ENCODE measurements around the gene RAMAC.
A peak's percentile ranks its signal among the peaks of the same experiment; 100 is the strongest.
"Not testable (repeated sequence)": the region's sequence is repeated elsewhere in the genome, so short reads cannot be mapped to it uniquely, and the experiment has no call there.

Gene RAMAC

DNA sequence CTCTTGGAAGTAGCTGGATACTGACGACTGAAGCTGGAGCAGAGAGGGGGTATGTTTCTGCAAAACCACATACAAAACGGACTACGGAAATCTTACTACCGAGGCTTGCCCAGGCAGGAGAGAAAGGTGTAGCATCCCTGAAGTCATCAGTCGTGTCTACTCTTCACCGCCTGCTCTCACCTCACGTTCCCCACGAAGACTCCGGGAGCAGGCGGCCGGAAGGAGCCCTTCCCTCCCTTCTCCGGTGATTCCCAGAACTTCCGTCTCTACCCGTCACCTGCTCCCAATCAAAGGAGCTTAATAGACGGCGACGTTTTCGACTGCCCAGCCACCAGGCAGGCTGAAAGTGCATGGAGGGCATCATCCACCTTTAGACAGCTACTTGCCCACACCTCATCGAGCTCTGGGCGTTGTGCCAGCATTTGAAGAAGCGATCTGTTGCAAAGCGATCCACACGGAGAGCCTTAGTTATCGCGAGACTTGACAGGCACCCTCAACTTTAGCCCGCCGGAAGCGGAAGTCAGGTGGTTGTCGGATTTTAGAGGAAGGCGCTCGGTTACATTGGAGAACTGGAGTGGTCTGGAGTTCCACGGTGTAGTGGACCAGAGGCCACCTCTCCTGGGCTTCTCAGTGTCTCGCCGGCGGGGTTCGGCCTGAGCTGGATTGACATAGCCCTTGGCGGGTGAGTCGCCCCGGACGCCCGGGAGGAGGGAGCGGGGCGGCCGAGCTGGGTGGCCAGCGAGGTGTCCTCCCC is at the start of gene RAMAC:
TSS of gene RAMAC (plus strand) at position 523 of the 754 bp plus-strand sequence. CDS start 2,809 bp downstream, outside the sequence.
- peaks cover 15% of the 10 kb centered on the region for H3K36me3 ChIP-seq (ENCODE audit: control insufficient read depth, low read depth, low read length)
- no peaks in the 10 kb centered on the region for H3K9me3 ChIP-seq (ENCODE audit: control insufficient read depth, low read depth, low read length)
- peak within 1 kb of the TSS; percentile 99 for H3K4me3 ChIP-seq (ENCODE audit: low read length)
- no peak within 1 kb of the TSS for H3K27ac ChIP-seq (ENCODE audit: low read length)
- no peaks in the 10 kb centered on the region for H3K4me1 ChIP-seq (ENCODE audit: control insufficient read depth, low read depth, low read length)
- peaks cover 10% of the 10 kb centered on the region for H3K27me3 ChIP-seq (ENCODE audit: control insufficient read depth, insufficient read depth, low read length)
- H3K9ac ChIP-seq (ENCODE audit: low read length) = peak within 1 kb of the TSS; percentile 49

DNA sequence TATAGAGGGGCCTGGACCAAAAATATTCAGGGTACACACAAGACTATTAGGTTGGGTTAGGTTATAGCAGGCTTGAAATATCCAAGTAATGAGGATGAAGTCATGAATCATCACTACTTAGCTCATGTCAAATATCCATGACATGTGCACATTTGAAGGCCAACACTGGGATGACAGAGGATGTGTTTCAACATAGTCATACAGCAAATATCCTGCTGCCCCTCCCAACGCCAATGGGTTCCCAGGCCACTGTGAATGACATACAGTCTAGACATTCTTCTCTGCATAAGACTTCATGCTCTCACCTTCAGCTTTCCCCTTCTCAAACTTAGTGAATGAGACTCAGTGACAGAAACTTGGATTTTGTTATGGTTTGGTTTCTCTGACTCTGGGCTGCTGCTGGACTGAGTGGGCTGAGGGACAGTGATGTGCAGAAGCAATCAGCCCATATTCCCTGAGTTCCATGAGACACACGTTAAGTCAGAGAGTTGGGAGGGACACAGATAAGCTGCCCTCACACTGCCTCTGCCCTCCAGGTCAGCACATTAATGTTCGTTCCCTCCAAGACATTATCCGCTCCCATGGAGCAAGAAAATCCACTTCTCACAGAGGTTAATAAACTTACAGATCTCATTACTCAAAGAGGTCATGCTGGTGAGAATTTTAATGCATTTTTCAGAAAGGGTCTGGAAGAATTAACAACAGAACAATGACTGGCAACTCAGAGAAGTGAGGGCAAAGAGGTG is 48.9 kb upstream of the RAMAC start:
- Histone ChIP-seq H3K27me3 (ENCODE audit: control insufficient read depth, insufficient read depth, low read length) (no peaks in the 10 kb centered on the region), H3K9ac (ENCODE audit: low read length) (no peak overlapping the region), H3K9me3 (ENCODE audit: control insufficient read depth, low read depth, low read length) (no peaks in the 10 kb centered on the region), H3K36me3 (ENCODE audit: control insufficient read depth, low read depth, low read length) (no peaks in the 10 kb centered on the region), H3K27ac (ENCODE audit: low read length) (no peak overlapping the region), H3K4me1 (ENCODE audit: control insufficient read depth, low read depth, low read length) (no peaks in the 10 kb centered on the region), H3K4me3 (ENCODE audit: low read length) (no peak overlapping the region)

DNA sequence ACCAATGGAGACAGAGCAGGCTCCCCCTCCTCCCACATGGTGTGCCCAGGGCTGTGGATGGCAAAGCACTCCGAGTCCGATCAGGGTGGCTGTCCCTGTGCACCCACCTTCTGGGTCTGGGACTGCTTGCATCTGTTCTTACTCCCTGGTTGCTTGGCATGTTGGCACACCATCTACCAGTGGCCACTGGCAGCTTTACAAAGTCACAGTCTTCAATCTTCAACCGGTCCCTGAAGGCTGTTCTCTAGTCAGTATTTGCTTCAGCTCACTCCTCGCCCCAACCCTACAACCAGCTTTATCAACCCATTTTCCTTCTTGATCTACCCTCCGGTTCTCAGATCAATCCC is 48.3 kb upstream of the RAMAC start:
- H3K4me1 ChIP-seq (ENCODE audit: control insufficient read depth, low read depth, low read length) = no peaks in the 10 kb centered on the region
- no peaks in the 10 kb centered on the region for H3K9me3 ChIP-seq (ENCODE audit: control insufficient read depth, low read depth, low read length)
- H3K4me3 ChIP-seq (ENCODE audit: low read length) = no peak overlapping the region
- no peak overlapping the region for H3K9ac ChIP-seq (ENCODE audit: low read length)
- H3K36me3 ChIP-seq (ENCODE audit: control insufficient read depth, low read depth, low read length) = no peaks in the 10 kb centered on the region
- H3K27me3 ChIP-seq (ENCODE audit: control insufficient read depth, insufficient read depth, low read length) = no peaks in the 10 kb centered on the region
- no peak overlapping the region for H3K27ac ChIP-seq (ENCODE audit: low read length)

DNA sequence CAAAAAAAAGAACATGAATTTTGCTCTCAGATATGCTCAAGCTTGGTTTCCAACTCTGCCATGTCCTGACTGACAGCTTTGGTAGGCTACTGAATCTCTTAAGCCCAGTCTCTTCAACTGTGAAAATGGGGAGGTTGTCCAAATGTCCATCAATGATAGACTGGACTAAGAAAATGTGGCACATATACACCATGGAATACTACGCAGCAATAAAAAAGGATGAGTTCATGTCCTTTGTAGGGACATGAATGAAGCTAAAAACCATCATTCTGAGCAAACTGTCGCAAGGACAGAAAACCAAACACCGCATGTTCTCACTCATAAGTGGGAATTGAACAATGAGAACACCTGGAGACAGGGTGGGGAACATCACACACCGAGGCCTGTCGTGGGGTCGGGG is 46.3 kb upstream of the RAMAC start:
- H3K4me1 ChIP-seq (ENCODE audit: control insufficient read depth, low read depth, low read length); H3K9me3 ChIP-seq (ENCODE audit: control insufficient read depth, low read depth, low read length); H3K27me3 ChIP-seq (ENCODE audit: control insufficient read depth, insufficient read depth, low read length); H3K36me3 ChIP-seq (ENCODE audit: control insufficient read depth, low read depth, low read length); H3K4me3 ChIP-seq (ENCODE audit: low read length); H3K27ac ChIP-seq (ENCODE audit: low read length); H3K9ac ChIP-seq (ENCODE audit: low read length): not testable (repeated sequence)

DNA sequence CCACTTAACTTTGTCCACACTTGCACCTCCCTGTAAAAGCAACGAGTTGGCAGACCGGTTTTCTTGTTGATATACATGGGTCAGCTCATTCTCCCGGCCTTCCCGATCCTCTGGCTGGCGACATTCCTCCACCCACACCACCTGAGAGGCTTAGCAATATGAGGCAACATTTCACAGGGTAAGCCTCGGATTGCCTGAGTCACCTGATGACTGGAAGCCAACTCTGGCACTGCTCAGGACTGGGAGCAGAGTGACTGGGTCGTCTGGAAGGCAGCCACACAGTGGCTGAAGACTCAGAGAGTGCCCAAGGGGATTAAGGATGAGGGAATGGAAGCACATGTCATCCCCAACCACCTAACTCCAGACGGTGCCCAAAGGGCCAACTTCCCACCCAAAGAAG is 43.3 kb upstream of the RAMAC start:
- no peaks in the 10 kb centered on the region for H3K9me3 ChIP-seq (ENCODE audit: control insufficient read depth, low read depth, low read length)
- H3K27me3 ChIP-seq (ENCODE audit: control insufficient read depth, insufficient read depth, low read length) = no peaks in the 10 kb centered on the region
- H3K9ac ChIP-seq (ENCODE audit: low read length) = no peak overlapping the region
- no peaks in the 10 kb centered on the region for H3K4me1 ChIP-seq (ENCODE audit: control insufficient read depth, low read depth, low read length)
- H3K4me3 ChIP-seq (ENCODE audit: low read length) = no peak overlapping the region
- H3K27ac ChIP-seq (ENCODE audit: low read length) = no peak overlapping the region
- no peaks in the 10 kb centered on the region for H3K36me3 ChIP-seq (ENCODE audit: control insufficient read depth, low read depth, low read length)

DNA sequence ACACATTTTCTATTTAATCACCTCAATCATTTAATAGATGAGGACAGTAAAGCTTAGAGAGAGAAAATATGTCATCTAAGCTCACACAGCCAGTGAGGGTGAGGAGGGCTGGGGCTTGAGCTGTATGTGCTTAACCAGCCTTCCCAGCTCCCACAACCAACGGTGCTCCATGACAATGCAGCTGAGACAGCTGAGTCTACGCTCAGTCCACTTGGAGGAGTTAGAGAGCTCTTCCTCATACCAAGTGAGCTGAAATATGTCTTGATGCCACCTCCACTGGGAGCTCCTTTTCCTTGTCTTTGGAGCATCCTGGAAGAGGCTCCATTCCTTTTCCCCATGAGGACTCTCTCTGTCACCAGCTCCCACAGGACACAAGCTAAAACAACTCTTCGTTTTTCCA is 42.8 kb upstream of the RAMAC start:
- Histone ChIP-seq H3K27ac (ENCODE audit: low read length) (no peak overlapping the region), H3K36me3 (ENCODE audit: control insufficient read depth, low read depth, low read length) (no peaks in the 10 kb centered on the region), H3K4me3 (ENCODE audit: low read length) (no peak overlapping the region), H3K4me1 (ENCODE audit: control insufficient read depth, low read depth, low read length) (no peaks in the 10 kb centered on the region), H3K9ac (ENCODE audit: low read length) (no peak overlapping the region), H3K27me3 (ENCODE audit: control insufficient read depth, insufficient read depth, low read length) (no peaks in the 10 kb centered on the region), H3K9me3 (ENCODE audit: control insufficient read depth, low read depth, low read length) (no peaks in the 10 kb centered on the region)

DNA sequence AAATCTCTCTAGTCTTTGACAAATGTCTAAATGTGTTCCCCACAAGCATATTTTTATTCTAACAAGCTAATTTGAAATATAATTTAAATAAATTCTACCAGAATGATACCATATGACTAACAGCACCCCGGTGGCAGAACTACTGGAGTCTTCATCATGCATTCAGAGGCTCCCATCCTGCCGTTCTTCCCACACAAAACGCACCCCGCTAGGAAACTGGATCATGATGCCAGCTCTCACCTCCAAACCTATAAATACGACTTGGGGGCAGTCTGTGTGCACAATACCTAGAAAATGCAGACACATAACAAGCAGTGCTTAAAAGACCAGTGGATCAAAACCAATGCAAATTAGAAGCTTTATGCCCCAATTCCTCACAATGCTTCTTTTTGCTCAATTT is 42.0 kb upstream of the RAMAC start:
- Histone ChIP-seq H3K36me3 (ENCODE audit: control insufficient read depth, low read depth, low read length) (no peaks in the 10 kb centered on the region), H3K27ac (ENCODE audit: low read length) (no peak overlapping the region), H3K4me1 (ENCODE audit: control insufficient read depth, low read depth, low read length) (no peaks in the 10 kb centered on the region), H3K9me3 (ENCODE audit: control insufficient read depth, low read depth, low read length) (no peaks in the 10 kb centered on the region), H3K4me3 (ENCODE audit: low read length) (no peak overlapping the region), H3K9ac (ENCODE audit: low read length) (no peak overlapping the region), H3K27me3 (ENCODE audit: control insufficient read depth, insufficient read depth, low read length) (no peaks in the 10 kb centered on the region)

DNA sequence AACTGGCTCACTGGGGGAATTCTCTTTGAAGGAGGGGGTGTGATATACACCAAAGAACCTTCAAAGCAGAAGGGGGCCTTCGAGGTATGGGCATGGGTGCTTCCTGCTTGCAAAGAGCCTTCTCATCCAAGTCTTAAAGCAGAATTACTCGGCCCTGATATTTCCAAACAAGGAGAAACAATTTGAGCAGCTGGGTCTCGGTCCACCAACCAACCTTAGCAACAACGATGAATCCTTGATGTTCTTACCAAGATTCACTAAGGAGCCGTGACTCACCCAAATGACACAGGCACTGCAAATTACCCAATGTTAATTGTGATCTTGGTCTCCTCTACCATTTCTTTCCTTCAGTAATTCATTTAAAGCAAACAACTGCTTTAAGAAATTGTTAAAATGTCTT is 41.2 kb upstream of the RAMAC start:
- Histone ChIP-seq H3K4me3 (ENCODE audit: low read length) (no peak overlapping the region), H3K9ac (ENCODE audit: low read length) (no peak overlapping the region), H3K4me1 (ENCODE audit: control insufficient read depth, low read depth, low read length) (no peaks in the 10 kb centered on the region), H3K36me3 (ENCODE audit: control insufficient read depth, low read depth, low read length) (no peaks in the 10 kb centered on the region), H3K27ac (ENCODE audit: low read length) (no peak overlapping the region), H3K27me3 (ENCODE audit: control insufficient read depth, insufficient read depth, low read length) (no peaks in the 10 kb centered on the region), H3K9me3 (ENCODE audit: control insufficient read depth, low read depth, low read length) (no peaks in the 10 kb centered on the region)

DNA sequence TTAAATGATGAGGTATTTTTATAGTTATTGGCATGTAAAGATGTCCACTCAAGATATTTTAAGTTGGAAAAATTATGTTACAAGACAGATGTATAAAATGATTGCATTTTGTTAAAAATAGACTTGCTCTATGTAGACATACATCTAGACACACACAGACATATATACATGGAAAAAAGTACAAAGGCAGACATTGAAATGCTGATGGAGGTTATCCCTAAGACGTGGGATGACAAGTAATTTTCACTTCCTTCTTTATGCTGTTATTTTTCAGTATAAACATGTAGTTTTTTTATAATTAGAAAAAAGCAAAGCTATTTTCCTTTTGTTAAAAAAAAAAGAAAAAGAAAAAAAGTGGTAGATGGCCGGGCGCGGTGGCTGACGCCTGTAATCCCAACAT is 40.7 kb upstream of the RAMAC start:
- H3K36me3 ChIP-seq (ENCODE audit: control insufficient read depth, low read depth, low read length) = no peaks in the 10 kb centered on the region
- no peaks in the 10 kb centered on the region for H3K9me3 ChIP-seq (ENCODE audit: control insufficient read depth, low read depth, low read length)
- no peak overlapping the region for H3K4me3 ChIP-seq (ENCODE audit: low read length)
- no peak overlapping the region for H3K9ac ChIP-seq (ENCODE audit: low read length)
- no peaks in the 10 kb centered on the region for H3K4me1 ChIP-seq (ENCODE audit: control insufficient read depth, low read depth, low read length)
- no peak overlapping the region for H3K27ac ChIP-seq (ENCODE audit: low read length)
- peaks cover 2% of the 10 kb centered on the region for H3K27me3 ChIP-seq (ENCODE audit: control insufficient read depth, insufficient read depth, low read length)

DNA sequence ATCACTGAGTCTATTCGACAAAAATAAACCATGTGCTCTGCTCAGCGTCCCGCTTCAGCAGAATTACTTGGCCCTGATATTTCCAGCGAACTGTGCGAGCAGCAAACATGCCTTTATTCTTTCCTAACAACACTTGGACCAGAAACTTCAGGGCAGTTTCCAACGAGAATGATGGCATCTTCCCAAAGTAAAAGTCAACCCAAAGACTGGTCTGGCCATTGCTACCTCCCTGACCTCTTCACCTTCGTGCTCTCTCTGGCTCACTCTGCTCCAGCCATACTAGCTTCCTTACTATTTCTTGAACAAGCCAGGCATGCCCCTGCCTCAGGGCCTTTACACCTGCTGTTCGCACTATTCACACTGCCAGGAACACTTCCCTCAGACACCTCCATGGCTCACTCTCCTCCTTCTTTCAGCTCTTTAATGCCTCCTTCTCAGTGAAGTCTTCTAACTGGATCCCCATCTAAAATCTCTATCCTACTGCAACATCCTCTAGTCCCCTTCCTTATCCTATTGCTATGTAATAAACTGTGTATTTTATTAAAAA is 39.8 kb upstream of the RAMAC start:
- Histone ChIP-seq H3K27me3 (ENCODE audit: control insufficient read depth, insufficient read depth, low read length) (peaks cover 11% of the 10 kb centered on the region), H3K4me3 (ENCODE audit: low read length) (no peak overlapping the region), H3K27ac (ENCODE audit: low read length) (no peak overlapping the region), H3K9me3 (ENCODE audit: control insufficient read depth, low read depth, low read length) (no peaks in the 10 kb centered on the region), H3K36me3 (ENCODE audit: control insufficient read depth, low read depth, low read length) (no peaks in the 10 kb centered on the region), H3K4me1 (ENCODE audit: control insufficient read depth, low read depth, low read length) (no peaks in the 10 kb centered on the region), H3K9ac (ENCODE audit: low read length) (no peak overlapping the region)

DNA sequence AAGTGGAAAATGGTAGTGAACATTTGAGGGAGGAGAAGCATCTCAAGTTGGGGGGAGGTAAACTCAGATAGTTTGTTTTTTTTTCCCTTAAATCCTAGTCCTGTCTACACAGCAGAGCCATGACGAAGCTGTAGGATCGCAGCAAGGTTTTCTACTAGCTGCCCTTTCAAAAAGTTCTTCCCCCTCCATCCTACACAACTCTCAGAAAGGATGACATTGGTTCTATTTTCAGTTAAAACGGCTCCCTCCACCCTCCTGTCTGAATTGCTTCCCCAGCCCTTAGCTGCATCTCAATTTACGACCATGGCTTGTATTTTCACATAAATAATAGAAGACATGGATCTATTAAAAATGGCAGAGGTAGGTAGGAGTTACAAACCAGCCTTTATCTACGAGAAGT is 35.7 kb upstream of the RAMAC start:
- no peak overlapping the region for H3K4me3 ChIP-seq (ENCODE audit: low read length)
- H3K9me3 ChIP-seq (ENCODE audit: control insufficient read depth, low read depth, low read length) = no peaks in the 10 kb centered on the region
- H3K4me1 ChIP-seq (ENCODE audit: control insufficient read depth, low read depth, low read length) = no peaks in the 10 kb centered on the region
- no peak overlapping the region for H3K9ac ChIP-seq (ENCODE audit: low read length)
- H3K27me3 ChIP-seq (ENCODE audit: control insufficient read depth, insufficient read depth, low read length) = peaks cover 28% of the 10 kb centered on the region
- H3K36me3 ChIP-seq (ENCODE audit: control insufficient read depth, low read depth, low read length) = no peaks in the 10 kb centered on the region
- H3K27ac ChIP-seq (ENCODE audit: low read length) = no peak overlapping the region

Data from iPS-18a (cell line).